ENCODE data around the gene FBLN5.

DNA sequence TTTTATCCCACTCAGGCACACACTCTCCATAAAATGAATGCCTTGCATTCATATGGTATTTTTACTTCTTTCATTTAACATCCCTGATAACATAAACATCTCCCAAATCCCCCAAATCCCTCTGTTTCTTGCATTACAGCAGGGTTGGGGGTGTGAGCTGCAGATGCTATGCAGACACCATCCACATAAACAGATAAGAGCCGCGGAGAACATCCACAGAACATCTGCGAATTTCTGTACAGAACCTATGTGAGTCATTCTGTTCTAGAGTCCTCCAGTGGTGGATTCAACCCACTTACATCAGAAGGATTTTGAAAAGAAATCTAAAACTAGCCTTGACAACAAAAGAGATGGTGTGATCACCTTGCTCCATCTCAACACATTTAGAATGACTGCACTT, 20.3 kb downstream of the FBLN5 start:
- TF ChIP-seq POLR2AphosphoS5 (IDR thresholded peaks at IDR 0.05), result no peak
- TF ChIP-seq, protein P1, sequence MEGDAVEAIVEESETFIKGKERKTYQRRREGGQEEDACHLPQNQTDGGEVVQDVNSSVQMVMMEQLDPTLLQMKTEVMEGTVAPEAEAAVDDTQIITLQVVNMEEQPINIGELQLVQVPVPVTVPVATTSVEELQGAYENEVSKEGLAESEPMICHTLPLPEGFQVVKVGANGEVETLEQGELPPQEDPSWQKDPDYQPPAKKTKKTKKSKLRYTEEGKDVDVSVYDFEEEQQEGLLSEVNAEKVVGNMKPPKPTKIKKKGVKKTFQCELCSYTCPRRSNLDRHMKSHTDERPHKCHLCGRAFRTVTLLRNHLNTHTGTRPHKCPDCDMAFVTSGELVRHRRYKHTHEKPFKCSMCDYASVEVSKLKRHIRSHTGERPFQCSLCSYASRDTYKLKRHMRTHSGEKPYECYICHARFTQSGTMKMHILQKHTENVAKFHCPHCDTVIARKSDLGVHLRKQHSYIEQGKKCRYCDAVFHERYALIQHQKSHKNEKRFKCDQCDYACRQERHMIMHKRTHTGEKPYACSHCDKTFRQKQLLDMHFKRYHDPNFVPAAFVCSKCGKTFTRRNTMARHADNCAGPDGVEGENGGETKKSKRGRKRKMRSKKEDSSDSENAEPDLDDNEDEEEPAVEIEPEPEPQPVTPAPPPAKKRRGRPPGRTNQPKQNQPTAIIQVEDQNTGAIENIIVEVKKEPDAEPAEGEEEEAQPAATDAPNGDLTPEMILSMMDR (IDR thresholded peaks at IDR 0.05), result no peak
- TF ChIP-seq POLR2A (IDR thresholded peaks at IDR 0.05), result no peak
